ENCODE measurements around the gene PDE4B. TPM values are rescaled to one million over a fixed set of nuclear protein-coding genes. Genes with fewer than 3 reads are reported as not detected.
"Not testable (repeated sequence)": the region's sequence is repeated elsewhere in the genome, so short reads cannot be mapped to it uniquely, and the experiment has no call there.

The PDE4B gene
- total RNA-seq, 1 experiment from 2014 or later: 9.4 TPM

DNA sequence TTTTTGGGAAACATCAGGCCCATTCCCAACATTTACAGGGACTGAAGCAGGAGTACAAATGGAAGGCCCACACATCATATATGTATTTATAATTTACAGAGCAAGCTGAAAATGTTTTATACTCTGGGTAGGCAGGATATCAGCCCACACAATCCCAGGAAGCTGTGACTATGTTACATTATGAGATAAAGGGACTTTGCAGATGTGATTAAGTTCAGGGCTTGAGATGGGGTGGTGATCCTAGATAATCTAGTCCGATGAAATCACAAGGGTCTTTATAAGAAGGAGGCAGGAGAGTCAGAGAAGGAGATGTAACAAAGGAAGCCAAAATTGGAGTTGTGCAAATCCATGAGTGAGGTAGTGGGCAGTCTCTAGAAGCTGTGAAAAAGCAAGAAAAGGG is 160.5 kb downstream of the PDE4B start:
- no peak for DNase-seq (ENCODE audit: low spot score)

DNA sequence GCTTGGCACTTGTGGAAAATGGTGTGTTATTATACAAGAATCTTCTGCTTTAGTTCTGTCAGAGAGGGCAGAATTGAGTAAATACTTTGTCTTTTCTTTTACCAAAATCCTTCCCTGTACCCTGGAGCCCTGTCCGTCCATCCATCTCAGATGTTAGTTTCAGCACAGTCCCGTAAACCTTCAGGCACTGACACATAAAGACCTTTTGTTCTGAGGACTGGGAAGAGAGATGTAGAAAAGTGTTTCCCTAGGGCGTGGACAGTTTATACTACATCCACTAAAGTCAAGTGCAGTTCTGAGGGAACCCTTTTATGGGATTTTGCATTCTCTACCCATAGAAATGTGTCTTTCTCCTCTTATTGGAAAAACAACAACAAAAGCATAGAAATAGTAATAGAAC is 162.4 kb downstream of the PDE4B start:
- DNase-seq (ENCODE audit: low spot score): no peak

DNA sequence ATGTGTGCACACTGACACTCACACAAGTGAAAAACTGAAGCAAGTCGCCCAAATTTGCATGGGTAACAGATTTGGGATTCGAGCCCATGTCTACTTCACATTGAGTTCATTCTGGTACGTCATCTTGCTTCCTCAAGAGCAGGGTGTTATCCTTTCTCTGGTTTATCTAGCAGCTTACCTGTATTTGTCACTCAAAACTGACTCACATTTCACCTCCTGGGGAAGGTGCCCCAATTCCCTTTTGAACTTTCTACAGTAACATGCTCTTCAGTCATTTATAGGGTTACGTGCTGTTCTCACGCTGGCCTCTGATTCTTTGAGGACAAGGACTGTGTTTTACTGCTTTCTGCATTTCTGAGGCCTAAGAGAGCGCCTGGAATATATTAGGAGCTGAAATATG is 162.8 kb downstream of the PDE4B start:
- DNase-seq (ENCODE audit: low spot score): no peak

DNA sequence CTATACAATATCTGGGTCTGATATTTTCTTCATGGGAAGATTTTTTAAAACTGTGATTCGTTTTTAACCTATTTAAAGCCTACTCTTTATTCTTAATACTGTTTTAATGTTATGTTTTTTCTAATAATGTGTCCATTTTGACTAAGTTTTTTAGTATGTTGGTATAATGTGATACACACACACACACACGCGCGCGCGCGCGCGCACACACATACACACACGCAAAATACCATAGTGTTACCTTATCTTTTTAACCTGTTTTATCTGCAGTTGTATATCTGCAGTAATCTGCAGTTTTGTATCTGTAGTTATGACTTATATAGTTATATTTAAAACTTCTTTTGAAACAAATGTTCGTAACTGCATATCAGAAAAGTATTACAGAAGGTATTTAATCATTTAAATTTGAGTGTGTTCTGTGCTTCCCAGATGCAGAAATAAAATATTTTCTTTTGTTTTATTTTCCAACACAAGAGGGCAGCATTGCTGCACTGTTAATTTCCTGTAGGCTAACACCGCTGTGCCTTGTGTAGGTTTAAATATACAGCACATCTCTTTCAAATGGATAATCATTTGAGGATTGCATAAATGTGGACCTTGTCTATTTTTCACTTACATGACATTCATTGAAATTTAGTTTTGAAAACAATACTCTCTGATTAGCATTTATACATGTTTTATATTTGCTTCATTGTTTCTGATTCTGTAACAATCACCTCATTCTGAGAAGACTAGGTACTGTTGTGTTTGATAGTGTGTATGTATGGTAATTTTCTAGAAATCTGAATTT is 166.1 kb downstream of the PDE4B start:
- DNase-seq (ENCODE audit: low spot score): peak; percentile 32

DNA sequence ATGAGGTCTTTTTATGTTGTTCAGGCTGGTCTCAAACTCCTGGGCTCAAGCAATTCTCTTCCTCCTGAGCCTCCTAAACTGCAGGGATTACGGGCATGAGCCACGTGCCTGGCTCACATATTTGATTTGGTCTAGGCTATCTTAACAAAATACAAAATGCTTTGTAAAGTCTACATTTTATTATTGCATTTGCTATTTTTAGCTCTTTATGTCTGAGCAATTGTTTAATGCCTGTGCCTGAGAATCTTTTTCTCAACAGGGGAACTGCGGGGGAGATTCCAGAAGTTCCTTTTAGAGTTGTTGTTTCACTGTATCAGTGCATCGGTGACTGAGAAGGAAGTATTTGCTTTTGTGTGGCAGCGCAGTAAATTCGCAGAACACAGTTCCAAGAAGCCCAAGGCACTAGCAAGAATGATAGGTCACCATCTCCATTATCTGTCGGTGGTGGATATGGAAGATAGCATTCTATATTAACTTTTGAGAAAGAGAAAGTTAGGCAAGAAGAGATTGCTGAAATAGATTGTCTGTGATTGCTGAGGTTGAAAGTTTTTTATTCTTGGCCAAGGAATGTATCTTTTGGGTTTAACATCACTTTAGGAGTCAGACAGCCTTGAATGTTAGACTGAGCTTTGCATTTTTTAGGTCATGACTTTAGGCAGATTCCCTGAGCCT is 167.3 kb downstream of the PDE4B start:
- no peak for DNase-seq (ENCODE audit: low spot score)

DNA sequence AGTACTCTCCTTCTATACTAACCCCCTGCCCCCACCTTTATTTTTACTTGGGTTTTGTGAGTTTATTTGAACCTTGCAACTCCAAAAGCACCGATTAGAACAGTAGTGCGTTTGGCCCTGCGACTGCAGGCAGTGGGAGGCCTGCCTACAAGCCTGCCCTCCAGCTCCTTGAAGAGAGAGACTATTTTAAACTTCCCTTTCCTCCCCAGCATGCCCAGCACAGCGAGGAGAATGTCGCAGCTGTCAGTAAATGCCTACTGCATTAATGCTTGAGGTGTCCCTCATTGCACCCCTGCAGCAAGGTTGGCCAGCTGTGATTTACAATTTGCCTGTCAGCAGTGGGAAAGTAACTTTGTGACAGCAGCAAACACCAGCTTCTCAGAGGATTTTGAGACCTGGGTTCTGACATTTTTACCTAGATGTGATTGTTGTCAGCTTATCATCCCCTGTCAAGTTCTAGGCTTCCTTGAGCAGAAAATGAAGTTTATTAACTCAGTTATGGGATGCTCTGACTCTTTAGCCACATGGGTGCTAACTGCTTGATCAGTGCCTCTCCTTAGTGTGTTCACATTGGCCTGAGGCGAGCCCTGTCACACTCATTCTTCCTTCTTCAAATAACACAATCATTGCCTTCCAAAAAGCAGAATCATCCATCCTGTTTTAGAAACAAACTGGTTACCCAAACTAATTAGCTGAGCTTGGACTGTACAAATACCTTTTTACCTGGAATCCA is 170.6 kb downstream of the PDE4B start:
- no peak for DNase-seq (ENCODE audit: low spot score)

DNA sequence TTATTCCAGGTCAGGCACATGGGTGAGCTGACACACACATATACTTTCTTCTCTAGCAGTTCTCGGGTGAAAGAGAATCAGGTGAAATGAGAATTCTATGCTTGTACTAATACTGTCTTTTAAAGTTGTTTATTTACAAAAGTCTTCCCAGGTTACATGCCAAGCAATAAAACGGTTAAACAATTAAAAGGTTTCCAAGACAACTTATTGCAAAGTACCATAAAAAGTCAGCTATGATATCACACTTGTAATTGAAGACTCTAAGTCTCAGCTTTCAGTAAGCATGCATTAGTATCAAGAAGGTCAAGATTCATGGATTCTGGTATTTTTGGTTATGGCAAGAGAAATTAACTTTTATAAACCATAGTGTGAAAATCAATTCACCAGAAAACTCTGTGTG is 171.4 kb downstream of the PDE4B start:
- DNase-seq (ENCODE audit: low spot score): no peak

DNA sequence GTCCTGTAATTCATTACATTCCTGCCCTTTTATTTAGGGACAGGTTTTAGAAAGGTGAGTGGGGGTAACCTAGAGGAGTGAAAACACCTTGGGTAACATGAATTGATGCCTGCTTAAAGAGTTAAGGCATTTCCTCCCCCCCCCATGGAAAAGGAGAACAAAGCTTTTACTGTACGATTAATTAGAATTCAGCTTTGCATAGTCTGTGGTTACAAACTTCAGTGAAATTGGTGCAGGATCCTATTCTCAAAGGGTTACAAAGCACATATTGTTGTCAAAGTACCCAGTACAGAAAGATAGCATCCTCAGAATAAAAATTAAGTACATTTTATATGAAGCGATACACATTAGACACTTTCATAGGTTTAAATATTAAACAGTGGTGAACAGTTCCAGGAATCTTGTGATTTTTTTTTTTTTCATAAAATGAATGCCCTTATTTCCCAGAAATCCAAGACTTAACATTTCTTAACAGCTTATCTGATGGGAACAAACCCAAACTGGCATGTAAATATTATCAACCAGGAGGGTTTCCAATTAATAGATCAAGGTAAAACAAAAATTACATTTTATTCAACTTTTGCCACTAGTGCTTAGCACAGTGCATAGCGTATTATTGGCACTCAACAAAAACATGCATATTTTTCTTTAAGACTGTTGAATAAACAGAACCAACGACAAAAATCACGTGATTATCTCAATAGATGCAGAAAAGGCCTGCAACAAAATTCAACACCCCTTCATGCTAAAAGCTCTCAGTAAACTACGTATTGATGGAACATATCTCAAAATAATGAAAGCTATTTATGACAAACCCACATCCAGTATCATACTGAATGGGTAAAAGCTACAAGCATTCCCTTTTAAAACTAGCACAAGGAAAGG is 172.7 kb downstream of the PDE4B start:
- DNase-seq (ENCODE audit: low spot score): no peak

DNA sequence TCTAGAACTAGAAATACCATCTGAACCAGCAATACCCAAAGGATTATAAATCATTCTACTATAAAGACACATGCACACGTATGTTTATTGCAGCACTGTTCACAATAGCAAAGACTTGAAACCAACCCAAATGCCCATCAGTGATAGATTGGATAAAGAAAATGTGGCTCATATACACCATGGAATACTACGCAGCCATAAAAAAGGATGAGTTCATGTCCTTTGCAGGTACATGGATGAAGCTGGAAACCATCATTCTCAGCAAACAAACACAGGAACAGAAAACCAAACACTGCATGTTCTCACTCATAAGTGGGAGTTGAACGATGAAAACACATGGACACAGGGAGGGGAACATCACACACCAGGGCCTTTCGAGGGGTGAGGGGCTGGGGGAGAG is 174.8 kb downstream of the PDE4B start:
- not testable (repeated sequence) for DNase-seq (ENCODE audit: low spot score)

DNA sequence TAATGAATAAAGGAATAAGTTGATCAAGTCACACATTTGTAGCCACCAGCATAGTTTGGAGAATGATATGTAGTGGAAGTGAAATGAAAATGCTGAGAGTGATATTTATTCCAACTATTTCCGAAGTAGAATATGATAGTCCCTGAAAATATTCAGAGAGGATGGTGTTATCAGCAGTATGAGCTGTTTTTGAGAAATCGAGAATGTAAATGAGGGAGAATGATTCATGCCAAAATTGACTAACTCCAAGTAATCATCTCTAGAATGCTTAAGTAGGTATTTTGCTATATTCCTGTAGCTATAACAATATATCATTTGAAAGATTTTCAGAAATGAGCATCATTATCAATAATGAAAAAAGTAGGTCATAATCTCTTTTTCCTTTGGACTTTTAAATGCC is 178.9 kb downstream of the PDE4B start:
- no peak for DNase-seq (ENCODE audit: low spot score)

DNA sequence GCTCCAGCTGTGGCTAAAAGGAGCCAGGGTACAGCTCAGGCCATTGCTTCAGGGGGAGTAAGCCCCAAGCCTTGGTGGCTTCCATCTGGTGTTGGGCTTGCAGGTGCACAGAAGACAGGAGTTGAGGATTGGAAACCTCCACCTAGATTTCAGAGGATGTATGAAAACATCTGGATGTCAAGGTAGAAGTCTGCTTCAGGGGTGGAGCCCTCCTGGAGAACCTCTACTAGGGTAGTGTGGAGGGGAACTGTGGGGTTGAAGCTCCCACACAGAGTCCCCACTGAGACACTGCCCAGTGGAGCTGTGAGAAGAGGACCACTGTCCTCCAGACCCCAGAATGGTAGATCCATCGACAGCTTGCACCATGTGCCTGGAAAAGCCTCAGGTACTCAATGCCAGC is 183.0 kb downstream of the PDE4B start:
- DNase-seq (ENCODE audit: low spot score): no peak

DNA sequence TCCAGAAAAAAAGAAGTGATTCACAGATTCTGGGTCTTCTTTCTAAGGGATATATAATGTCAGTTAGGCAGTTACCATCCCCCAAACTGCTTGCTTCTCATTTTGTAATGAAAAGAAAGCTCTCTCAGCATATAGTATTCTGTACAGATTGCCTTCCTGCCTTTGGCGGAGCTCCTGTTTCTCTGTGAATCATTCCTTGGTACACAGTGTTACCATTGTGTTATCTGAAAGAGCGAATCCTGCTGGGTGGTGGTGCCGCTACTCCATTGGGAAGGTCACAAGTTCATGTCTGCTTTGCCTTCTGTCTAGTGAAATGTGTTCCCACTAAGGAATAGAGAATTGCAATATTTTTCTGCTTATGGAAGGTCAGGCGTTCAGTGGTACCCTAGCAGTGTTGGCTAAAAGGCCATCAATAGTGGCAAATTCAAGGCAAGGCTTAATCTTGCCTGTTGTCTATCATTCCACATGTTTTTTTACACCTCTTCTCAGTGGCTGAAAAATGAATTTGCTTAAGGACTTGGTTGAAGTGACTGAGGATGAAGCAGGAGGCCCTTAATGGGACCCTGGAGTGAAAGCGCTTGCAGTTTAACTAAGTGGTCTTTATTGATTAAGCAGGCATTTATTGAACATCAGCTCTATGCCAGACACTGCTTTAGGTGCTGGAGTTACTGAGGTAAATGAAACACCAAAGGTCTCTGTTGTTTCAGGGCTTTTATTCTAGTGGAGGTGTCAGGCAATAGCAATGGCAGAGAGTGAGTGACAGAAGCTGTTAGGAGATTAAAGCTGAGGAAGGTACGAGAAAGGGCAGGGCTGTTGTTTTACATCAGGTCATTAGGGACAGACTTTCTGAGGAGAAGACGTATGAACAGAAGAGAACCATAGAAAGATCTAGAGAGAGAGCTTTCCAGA is 186.7 kb downstream of the PDE4B start:
- DNase-seq (ENCODE audit: low spot score): peak; percentile 23

DNA sequence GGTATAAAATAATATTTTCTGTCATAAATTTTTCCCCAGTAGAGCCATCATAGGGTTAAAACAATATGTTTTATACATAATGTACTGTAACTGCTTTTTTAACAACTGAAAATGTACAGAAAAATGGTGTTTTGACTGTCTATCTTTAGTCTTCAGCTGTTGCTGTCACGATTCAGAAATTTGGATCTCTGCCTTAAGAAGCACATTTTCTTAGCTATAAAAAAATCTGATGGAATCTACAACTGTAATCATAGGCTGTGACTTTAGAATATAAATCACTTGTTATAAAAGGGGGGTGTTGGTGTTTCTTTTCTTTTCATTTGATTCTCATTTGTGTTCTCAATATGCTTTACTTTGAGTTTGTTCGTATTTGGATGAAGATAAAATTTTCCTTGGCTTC is 187.5 kb downstream of the PDE4B start:
- DNase-seq (ENCODE audit: low spot score): no peak

DNA sequence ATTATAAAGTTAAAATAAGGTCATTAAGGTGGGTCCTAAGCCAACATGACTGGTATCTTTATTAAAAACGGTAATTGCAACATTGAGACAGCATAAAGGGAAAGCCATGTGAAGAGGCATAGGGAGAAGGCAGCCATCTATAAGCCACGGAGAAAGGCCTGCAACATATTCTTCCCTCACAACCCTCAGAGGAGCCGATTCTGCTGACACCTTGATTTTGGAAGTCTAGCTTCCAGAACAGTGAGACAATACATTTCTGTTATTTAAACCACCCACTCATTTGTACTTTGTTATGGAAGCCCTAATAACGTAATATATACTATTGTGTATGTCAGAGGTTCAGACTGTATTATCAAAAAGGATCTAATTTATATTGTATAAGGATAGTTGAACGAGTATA is 190.8 kb downstream of the PDE4B start:
- DNase-seq (ENCODE audit: low spot score): no peak

DNA sequence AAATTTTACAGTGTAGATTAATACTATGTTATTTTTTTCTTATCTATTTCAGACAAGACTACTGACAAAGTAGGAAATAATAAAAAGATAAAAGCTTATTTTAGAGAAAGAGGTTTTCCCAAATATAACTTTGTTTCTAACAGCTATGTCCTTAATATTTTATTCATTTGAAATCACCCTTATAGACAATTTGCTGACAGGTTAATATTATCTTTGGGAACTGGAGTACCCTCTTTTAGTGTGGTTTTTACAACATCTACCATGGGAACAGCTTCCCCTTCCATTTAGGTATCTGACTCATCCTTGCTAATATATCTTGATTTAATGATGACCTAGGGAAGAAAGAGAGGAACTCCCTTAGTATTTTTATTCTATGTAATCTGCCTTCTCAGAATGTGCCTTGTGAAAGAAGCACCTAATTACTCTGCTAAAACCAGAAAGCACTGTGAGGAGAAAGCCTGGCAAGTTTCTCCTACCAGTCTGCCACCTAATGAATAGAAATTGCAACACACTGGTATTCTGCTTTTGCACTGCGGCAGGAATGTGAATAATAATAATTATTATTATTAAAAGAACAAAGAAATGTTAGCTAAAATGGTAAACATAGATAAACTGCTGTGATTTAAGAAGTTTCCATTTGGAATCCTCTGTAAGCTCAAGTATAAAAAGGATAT is 192.8 kb downstream of the PDE4B start:
- no peak for DNase-seq (ENCODE audit: low spot score)

DNA sequence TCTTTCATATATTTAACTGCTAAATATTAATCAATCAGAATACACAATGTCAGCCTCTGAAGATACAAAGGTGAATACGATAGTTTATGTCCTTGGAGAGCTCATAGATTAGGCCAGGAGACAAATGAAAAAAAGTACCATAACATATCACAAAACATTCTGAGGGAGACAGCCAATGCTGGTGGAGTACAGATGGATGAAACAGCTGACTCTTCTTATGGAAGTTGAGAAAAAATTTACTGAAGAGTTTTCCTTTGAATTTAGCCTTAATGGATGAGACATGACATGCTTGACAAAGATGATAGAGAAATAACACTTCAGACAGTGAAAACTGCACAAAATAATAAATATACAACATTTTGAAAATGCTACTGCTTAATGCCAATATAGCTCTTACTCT is 193.5 kb downstream of the PDE4B start:
- no peak for DNase-seq (ENCODE audit: low spot score)

DNA sequence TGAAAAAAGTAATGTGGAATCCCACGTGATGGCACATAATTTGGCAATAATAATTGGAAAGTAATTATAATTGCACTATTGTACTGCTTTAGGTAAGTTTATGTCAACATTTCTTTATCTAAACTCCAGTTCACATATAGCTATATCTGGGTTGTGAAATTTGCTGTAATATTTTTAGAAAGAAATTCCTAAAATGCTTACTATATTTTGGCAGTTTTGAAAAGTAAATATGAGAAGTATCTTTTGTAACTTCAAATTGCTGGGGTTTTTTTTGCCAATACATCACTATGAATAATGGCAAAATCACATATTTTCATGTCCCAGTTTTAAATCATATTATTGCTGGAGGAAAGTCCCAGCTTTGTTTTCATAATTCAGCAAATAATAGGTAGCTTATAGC is 197.5 kb downstream of the PDE4B start:
- DNase-seq (ENCODE audit: low spot score): no peak

DNA sequence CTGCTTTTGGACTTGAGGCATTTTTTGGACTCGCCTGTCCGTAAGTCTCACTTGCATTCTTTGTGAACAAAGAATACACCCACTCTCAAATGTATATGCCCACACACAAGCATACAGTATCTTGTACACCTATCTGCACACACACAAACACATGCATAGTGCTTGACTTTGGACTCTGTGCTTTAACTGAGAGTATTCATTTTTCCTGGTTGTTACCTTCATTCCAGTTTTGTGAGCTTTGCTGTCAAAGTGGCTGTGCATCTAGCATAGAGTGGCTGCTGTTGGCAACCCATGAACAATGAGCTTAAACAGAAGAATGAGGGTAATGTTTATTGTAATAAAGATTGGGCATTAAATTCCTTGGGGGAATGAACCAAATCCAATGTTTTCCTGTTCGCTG is 199.0 kb downstream of the PDE4B start:
- DNase-seq (ENCODE audit: low spot score): no peak

DNA sequence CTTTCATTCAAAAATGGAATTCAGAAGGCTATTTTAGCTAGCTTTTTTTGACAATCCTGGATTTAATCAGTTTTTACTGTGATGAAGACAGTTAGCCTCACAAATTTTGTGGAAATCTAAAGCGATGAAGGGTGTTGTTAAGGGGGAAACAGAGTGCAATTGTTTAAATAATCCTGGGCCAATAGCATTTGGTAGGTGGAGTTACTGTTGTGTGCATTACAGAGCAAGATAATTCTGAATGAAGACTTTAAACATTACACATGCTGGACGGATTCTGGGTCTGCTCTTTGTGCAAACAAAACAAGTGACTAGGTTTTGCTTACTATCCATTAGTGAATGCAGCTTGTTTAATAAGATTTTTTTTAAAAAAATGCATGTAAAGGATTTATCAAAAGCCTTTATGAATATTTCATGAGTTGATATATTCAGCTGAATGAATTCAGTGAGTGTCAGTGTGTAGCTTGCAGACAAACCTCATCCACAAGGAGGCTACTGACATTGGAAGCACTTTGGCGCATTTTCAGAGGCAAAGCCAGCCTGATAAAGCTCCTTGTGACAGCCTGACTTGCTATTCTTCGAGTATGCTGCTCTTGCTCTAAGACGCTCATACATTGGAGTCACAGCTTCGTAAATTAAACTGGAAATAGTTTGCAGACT is 199.6 kb downstream of the PDE4B start:
- DNase-seq (ENCODE audit: low spot score): no peak

DNA sequence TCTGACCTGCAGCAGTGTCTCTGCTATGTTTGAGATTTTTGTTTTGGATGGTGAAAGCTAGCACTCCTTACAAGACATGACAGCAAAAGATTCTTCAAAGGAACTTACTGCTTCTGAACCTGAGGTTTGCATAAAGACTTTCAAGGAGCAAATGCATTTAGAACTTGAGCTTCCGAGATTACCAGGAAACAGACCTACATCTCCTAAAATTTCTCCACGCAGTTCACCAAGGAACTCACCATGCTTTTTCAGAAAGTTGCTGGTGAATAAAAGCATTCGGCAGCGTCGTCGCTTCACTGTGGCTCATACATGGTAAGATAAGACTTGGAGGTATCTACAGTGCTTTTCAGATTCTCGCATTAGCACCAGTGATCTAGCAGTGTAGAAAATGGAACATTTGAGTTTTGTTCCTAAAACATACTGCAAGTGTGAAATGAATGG is 200.2 kb downstream of the PDE4B start:
- DNase-seq (ENCODE audit: low spot score): no peak
